Measurements from ENCODE around the gene TNFAIP3. TPM values are rescaled to one million over a fixed set of nuclear protein-coding genes. Genes with fewer than 3 reads are reported as not detected.
A peak's percentile ranks its signal among the peaks of the same experiment; 100 is the strongest.

The TNFAIP3 gene
- polyA plus RNA-seq, 6 donors from 2014 or later, result 4.0 to 48.4 (median 33.8) TPM

DNA sequence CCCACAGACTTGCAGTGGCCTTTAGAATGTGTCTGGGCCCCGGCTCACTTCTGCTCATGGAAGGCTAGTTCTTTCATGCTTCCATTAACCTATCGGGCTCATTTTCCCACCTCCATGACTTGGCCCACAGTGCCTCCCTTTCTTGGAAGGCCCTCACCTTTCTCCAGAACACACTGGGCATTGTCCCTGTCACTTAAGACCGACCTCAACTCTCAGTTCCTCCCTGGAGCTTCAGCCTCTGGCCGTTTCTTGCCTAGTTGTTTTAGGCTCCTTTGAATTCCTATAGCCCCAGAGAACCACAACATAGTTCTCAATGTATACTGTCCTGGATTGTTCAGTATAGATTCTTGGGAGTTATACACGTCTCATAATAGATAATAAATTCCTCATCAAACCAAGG lies 19.3 kb upstream of the TNFAIP3 start:
- no peak overlapping the region for H3K27ac Mint-ChIP-seq
- peaks cover 0 to 3% (median 0%) of the 10 kb centered on the region in 7 donors for H3K9me3 Mint-ChIP-seq
- no peak for ATAC-seq (ENCODE audit: low read depth in 2 of 2)
- no peak overlapping the region for H3K4me3 Mint-ChIP-seq
- H3K4me1 Mint-ChIP-seq, result no peaks in the 10 kb centered on the region
- peaks cover 0 to 5% of the 10 kb centered on the region in 2 donors for H3K36me3 Mint-ChIP-seq
- H3K27me3 Mint-ChIP-seq, result no peaks in the 10 kb centered on the region
- no peak for DNase-seq

DNA sequence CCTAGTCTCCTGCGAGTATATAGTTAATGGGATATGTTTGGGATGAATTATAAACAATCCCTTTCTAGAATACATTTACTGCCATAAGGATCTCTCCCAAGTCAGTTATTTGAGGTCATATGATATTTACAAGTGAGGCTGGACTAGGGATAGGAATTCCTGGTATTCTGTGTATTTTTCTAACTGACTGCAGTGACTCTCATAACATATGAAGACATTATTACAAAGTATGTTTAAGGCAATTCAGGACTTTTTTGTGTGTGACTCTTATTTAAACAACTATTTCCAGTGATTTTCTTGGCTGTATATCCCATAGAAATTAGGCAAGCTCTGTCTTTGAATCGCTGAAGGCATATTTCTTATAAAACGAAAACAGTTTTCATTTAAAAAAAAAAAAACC lies 18.4 kb upstream of the TNFAIP3 start:
- ATAC-seq (ENCODE audit: low read depth in 2 of 2), result no peak
- H3K4me3 Mint-ChIP-seq, result no peak overlapping the region
- H3K4me1 Mint-ChIP-seq, result no peaks in the 10 kb centered on the region
- H3K9me3 Mint-ChIP-seq, result no peaks in the 10 kb centered on the region
- no peaks in the 10 kb centered on the region for H3K27me3 Mint-ChIP-seq
- H3K27ac Mint-ChIP-seq, result no peak overlapping the region
- H3K36me3 Mint-ChIP-seq, result no peaks in the 10 kb centered on the region
- no peak for DNase-seq

DNA sequence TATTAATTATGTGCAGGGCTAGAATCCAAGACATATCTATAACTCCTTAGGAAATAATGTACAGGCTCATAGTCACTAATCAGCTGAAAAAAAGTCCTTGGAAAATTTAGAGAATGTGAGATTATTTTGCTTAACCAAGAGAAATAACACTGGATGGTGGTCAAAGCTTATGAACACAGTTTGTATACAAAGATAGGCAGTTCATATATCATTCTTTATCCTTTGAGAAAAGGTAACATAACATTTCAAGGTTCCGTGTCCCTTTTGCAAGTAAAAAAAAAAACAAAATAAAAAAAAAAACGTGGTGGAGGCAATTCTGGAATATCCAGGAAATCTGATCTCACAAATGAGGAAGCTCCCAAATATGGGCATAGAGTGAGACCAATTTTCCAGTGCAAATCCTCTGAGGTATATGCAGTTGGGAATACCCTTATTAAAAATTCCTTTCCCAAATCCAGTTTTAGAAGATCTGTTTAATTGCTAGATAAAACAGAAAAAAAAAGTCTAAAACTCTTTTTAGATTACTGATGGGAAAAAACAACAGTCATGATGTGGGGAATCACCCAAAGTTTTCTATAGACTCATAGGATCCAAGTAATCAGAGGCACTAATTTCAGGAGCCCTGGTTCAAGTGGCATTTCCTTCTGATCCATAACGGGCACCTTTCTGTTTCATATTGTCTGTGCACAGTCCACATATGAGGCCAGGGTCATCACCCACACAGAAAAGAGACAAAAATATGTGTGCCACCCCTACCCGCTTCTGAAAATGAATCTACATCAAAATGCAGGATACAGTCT lies 17.7 kb upstream of the TNFAIP3 start:
- Mint-ChIP-seq H3K27me3 (no peaks in the 10 kb centered on the region), H3K4me1 (no peaks in the 10 kb centered on the region), H3K27ac (no peak overlapping the region), H3K36me3 (no peaks in the 10 kb centered on the region), H3K4me3 (no peak overlapping the region), H3K9me3 (no peaks in the 10 kb centered on the region)
- ATAC-seq (ENCODE audit: low read depth in 2 of 2) (no peak), DNase-seq (no peak)

DNA sequence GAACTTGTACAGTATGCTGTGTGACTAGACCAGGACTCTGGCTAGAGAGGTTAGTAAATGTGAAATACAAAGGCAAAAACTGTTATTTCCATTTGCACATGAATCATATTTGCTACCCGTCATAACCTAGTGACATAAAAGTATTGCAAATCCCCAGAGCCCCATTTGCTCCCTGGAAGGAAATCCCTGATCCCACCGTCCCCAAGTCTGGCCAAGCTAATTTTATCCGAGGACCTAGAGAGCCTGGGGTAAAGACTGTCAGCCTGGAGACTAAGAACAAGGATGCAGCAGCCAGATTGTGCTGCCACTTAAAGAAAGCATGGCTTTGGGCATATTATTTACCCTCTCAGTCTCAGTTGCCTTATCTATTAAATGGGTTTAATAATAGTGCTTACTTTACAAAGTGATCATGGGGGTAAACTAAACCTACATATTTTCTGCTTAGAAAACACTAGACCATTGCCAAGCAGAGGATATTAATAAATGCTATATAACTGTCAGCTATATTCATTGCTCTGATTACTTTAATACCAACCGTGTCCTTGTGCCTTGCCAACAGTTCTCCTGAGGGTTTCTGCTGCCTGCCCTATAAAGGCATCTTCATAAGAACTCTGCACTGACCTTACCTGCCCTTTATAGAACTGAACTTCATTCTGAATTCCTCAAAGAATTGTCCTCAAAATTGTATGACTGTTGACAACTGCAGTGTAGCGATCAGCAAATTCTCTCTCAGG lies 16.9 kb upstream of the TNFAIP3 start:
- no peaks in the 10 kb centered on the region for H3K36me3 Mint-ChIP-seq
- no peaks in the 10 kb centered on the region for H3K4me1 Mint-ChIP-seq
- ATAC-seq (ENCODE audit: low read depth in 2 of 2) (no peak), DNase-seq (no peak)
- no peaks in the 10 kb centered on the region for H3K9me3 Mint-ChIP-seq
- H3K27me3 Mint-ChIP-seq, result no peaks in the 10 kb centered on the region
- peak overlapping the region in 1 of 6 donors; percentile 67 for H3K27ac Mint-ChIP-seq
- H3K4me3 Mint-ChIP-seq, result no peak overlapping the region

DNA sequence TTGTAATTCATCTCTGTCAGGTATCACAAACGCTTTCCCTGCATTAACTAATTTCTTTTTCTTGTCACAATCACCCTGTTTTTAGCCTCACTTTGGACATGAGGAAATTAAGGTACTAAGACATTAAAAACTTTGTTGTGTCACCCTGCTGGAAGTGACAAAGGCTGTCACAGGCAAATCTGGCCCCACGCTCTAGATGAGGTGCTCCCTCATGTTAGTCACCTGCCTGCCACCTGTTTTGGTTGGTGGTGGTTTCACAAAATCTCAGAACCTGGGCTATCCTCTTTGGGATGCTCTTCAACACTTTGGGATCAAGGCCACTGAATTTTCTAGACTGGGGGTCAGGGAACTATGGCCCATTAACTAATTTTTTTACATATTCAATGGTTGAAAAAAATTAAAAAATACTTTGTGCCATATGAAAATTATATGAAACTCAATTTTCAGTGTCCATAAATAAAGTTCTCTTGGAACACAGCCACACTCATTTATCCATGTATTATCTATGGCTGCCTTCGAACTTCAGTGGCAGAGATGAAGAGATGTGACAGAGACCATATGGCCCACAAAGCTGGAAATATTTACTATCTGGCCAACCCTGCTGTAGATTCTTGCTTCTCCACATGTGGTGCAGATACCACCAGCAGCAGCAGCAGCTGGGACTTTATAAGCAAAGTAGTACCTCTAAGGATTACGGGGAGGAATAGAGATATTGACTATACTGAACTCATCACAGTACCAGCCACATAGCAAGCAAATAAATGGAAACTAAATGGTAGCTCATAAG lies 16.1 kb upstream of the TNFAIP3 start:
- H3K4me1 Mint-ChIP-seq, result no peaks in the 10 kb centered on the region
- H3K9me3 Mint-ChIP-seq, result peaks cover 0 to 3% (median 0%) of the 10 kb centered on the region in 7 donors
- H3K27me3 Mint-ChIP-seq, result no peaks in the 10 kb centered on the region
- DNase-seq (no peak), ATAC-seq (ENCODE audit: low read depth in 2 of 2) (no peak)
- H3K27ac Mint-ChIP-seq, result no peak overlapping the region
- H3K4me3 Mint-ChIP-seq, result no peak overlapping the region
- peaks cover 0 to 7% of the 10 kb centered on the region in 2 donors for H3K36me3 Mint-ChIP-seq

DNA sequence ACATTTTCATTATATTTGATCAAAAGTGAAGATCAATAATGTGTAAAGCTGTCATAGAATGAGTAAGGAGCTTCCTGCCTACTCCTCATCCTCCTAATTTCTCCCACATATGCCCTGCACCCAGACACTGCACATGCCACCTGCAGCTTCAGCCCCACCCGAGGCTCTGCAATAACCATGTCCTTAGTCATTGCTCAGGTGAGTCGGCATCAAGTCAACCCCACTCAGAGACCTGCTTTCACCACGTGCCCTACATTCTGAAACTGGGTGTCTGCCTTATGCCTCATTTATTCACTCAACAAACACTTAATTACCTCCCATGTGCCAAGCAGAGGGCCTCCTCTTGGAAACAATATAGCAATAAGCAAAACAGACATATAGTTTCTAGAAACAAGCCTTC lies 15.4 kb upstream of the TNFAIP3 start:
- ATAC-seq (ENCODE audit: low read depth in 2 of 2) (no peak), DNase-seq (no peak)
- H3K4me3 Mint-ChIP-seq, result no peak overlapping the region
- H3K27me3 Mint-ChIP-seq, result no peaks in the 10 kb centered on the region
- H3K27ac Mint-ChIP-seq, result no peak overlapping the region
- H3K9me3 Mint-ChIP-seq, result peaks cover 0 to 4% (median 0%) of the 10 kb centered on the region in 7 donors
- H3K36me3 Mint-ChIP-seq, result peaks cover 0 to 13% of the 10 kb centered on the region in 2 donors
- no peaks in the 10 kb centered on the region for H3K4me1 Mint-ChIP-seq

DNA sequence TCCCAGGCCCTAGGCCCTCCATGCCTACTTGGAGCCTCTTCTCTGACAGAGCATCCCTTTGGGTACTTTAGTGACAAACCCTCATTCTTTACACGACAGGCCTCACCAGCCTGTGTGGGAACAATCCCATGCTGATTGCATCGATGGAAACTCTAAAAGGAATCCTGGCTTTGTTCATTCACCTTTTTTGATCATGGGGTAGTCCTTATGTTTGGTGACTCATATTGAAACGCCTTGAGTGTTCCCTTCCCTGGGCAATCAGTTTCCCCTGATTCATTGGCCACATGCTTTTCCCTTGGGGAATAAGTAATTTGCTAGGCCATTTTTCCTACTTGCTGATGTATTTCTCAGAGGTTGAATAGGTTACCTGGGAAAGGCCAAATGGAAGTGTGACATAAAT lies 14.7 kb upstream of the TNFAIP3 start:
- H3K9me3 Mint-ChIP-seq, result peaks cover 0 to 4% (median 0%) of the 10 kb centered on the region in 7 donors
- H3K36me3 Mint-ChIP-seq, result peaks cover 0 to 13% of the 10 kb centered on the region in 2 donors
- H3K27me3 Mint-ChIP-seq, result no peaks in the 10 kb centered on the region
- ATAC-seq (ENCODE audit: low read depth in 2 of 2), result no peak
- no peaks in the 10 kb centered on the region for H3K4me1 Mint-ChIP-seq
- H3K4me3 Mint-ChIP-seq, result no peak overlapping the region
- H3K27ac Mint-ChIP-seq, result no peak overlapping the region
- DNase-seq, result no peak

DNA sequence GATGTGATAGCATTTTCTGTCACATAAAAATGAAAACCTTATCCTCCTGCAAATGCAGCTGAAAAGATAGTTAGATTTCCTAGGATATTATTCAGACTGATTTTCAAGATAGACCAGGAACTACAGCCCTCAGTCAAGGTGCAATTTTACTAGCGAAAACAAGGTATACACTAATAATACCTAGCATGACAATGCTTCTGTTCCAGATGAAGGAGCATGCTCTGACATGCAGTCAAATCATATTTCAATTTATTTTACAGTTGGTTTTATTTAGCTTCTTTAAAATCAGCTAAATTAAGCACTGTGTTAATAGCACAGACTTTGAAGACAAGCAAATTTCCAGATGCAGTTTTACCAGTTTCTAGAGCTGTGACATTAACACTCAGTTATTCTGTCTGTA lies 14.2 kb upstream of the TNFAIP3 start:
- H3K27me3 Mint-ChIP-seq, result no peaks in the 10 kb centered on the region

DNA sequence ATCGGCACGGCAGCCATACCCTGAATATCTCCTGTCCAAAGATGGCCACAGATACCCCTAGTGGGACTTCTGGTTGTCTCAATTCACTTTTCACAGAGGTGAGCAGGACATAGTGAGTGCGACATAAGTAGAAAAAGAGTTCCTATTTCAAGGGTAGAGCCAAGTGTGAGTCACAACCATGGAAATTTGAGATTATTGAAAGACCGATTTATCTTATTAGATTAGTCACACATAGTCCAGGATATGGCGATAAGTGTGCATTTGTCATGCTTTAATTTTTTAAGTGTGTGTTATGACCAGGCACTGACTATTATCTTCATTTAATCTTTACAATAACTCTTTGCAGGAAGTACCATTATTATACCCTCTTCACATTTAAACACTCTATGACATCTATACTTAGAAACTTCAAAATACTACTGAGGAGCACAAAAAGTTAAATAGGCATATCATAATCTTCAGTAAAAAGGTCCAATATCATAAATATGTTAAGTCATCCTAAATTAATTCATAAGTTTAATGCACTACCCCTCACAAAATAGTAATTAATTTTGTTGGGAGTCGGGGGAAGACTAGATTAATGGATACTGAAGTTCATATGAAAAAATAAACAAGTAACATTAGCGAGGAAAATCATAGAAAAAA lies 13.4 kb upstream of the TNFAIP3 start:
- DNase-seq, result no peak

More for the DNA sequence above, 14.2 kb upstream of the TNFAIP3 start:
- H3K9me3 Mint-ChIP-seq, result peaks cover 0 to 4% (median 0%) of the 10 kb centered on the region in 7 donors
- ATAC-seq (ENCODE audit: low read depth in 2 of 2) (no peak), DNase-seq (no peak)
- H3K4me1 Mint-ChIP-seq, result no peaks in the 10 kb centered on the region
- H3K36me3 Mint-ChIP-seq, result peaks cover 0 to 13% of the 10 kb centered on the region in 2 donors
- no peak overlapping the region for H3K4me3 Mint-ChIP-seq
- H3K27ac Mint-ChIP-seq, result no peak overlapping the region

DNA sequence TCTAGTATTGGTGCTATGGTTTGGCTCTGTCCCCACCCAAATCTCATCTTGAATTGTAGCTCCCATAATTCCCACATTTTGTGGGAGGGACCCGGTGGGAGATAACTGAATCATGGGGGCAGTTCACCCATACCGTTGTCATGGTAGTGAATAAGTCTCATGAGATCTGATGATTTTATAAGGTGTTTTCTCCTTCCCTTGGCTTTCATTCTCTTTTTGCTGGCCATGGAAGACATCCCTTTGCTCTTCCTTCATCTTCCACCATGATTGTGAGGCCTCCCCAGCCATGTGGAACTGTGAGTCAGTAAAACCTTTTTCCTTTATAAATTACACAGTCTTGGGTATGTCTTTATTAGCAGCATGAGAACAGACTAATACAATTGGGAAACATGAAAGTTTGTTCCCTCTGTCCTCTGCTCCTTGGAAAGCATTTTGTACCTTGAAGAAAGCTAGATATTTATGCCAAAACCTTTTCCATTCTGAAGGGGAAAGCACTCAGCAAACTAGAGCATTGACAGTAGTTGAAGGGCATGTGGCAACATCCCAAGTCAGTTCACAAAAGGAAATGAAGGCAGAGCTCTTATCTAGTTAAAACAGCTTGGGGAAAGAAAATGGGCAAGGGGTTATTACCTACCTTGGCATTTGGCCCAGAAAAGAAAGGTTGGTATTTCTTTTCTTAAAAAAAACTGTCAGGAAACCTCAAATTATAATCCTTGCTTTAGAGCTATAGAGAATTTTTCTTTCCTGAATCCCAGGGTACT lies 10.7 kb upstream of the TNFAIP3 start:
- DNase-seq, result no peak
- no peaks in the 10 kb centered on the region for H3K4me1 Mint-ChIP-seq
- H3K9me3 Mint-ChIP-seq, result peaks cover 0 to 4% (median 0%) of the 10 kb centered on the region in 7 donors
- H3K36me3 Mint-ChIP-seq, result peaks cover 0 to 13% of the 10 kb centered on the region in 2 donors
- no peak for ATAC-seq (ENCODE audit: low read depth in 2 of 2)
- H3K27me3 Mint-ChIP-seq, result no peaks in the 10 kb centered on the region
- H3K27ac Mint-ChIP-seq, result no peak overlapping the region
- H3K4me3 Mint-ChIP-seq, result no peak overlapping the region

More for the DNA sequence above, 13.4 kb upstream of the TNFAIP3 start:
- Mint-ChIP-seq H3K4me1 (no peaks in the 10 kb centered on the region), H3K27ac (no peak overlapping the region), H3K36me3 (peaks cover 0 to 13% of the 10 kb centered on the region in 2 donors), H3K27me3 (no peaks in the 10 kb centered on the region), H3K9me3 (peaks cover 0 to 4% (median 0%) of the 10 kb centered on the region in 7 donors), H3K4me3 (no peak overlapping the region)
- no peak for ATAC-seq (ENCODE audit: low read depth in 2 of 2)

DNA sequence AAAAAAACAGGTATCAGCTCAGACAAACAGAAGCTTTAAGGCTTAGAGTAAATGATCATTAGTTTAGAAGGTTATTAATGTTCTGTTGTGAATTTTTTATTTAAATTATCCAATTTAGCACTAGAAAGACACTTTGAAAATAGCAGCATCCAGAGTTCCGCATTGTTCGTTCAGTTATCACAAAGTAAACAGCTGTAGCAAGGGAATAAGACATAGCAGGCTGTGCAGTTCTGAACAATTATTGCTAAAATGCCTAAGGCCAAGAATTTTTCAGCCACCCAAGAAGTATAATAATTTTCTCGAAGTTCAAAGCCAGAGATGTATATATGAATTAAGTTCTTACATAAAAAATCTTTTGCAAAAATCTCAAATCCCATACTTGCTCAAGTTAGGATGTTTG lies 8.0 kb upstream of the TNFAIP3 start:
- DNase-seq, result no peak
- H3K27me3 Mint-ChIP-seq, result no peaks in the 10 kb centered on the region
- H3K4me3 Mint-ChIP-seq, result no peak overlapping the region
- H3K9me3 Mint-ChIP-seq, result peaks cover 0 to 4% (median 0%) of the 10 kb centered on the region in 7 donors
- H3K4me1 Mint-ChIP-seq, result no peaks in the 10 kb centered on the region
- ATAC-seq (ENCODE audit: low read depth in 2 of 2), result no peak
- H3K27ac Mint-ChIP-seq, result no peak overlapping the region
- H3K36me3 Mint-ChIP-seq, result peaks cover 0 to 13% of the 10 kb centered on the region in 2 donors

DNA sequence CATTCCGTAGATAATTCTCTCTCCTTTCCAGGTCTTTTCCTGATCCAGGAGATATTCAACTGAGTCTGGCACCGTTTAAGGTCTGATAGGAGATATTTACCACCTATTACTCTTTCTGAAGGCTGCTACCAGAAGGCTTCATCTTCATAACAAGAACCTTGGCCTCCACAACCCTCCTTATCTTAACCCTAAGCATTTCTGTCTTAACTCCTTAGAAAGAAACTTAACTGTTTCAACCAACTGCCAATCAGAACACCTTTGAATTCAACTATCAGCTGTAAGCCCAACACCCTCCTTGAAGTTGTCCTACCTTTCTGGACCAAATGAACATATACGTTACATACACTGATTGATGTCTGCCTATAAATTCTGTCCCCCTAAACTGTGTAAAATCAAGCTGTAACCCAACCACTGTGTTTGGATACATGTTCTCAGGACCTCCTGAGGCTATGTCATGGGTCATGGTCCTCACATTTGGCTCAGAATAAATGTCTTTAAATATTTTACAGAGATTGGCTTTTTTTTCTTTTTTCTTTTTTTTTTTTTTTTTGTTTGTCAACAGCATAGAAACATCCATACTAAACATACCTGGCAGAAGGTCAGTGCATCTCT lies 6.6 kb upstream of the TNFAIP3 start:
- Mint-ChIP-seq H3K4me1 (peaks cover 0 to 8% (median 0%) of the 10 kb centered on the region in 3 donors), H3K4me3 (no peak overlapping the region), H3K9me3 (peaks cover 0 to 4% (median 0%) of the 10 kb centered on the region in 7 donors), H3K36me3 (peaks cover 5 to 11% of the 10 kb centered on the region in 2 donors), H3K27ac (no peak overlapping the region), H3K27me3 (no peaks in the 10 kb centered on the region)
- ATAC-seq (ENCODE audit: low read depth in 2 of 2), result no peak
- no peak for DNase-seq
